Astrocyte of the cerebellum (primary cell): ENCODE measurements around the gene RDH13.
"Not testable (repeated sequence)": the region's sequence is repeated elsewhere in the genome, so short reads cannot be mapped to it uniquely, and the experiment has no call there.

ENCODE experiments used
- DNase-seq: peaks from one replicate; pipeline ENCODE4 v3.0.0-alpha.2; 2011; ENCODE audit warnings: low read depth
- H3K4me3 ChIP-seq: 2 replicates; pipeline ENCODE4 v1.5.1; 2011; ENCODE audit warnings: mild to moderate bottlenecking, low read depth, low read length, moderate library complexity
- in situ Hi-C: cut with HindIII; loops from 2 replicates; pipeline ENCODE4 v1.10.0; 2017; ENCODE audit warnings: low sequenced_read_pairs
- TF ChIP-seq, protein P1 (sequence below): IDR thresholded peaks from 2 replicates; pipeline ENCODE4 v1.5.1; 2012; ENCODE audit warnings: low read length, low read depth, moderate library complexity, mild to moderate bottlenecking; ENCODE audit errors: missing control alignments

The RDH13 gene

DNA sequence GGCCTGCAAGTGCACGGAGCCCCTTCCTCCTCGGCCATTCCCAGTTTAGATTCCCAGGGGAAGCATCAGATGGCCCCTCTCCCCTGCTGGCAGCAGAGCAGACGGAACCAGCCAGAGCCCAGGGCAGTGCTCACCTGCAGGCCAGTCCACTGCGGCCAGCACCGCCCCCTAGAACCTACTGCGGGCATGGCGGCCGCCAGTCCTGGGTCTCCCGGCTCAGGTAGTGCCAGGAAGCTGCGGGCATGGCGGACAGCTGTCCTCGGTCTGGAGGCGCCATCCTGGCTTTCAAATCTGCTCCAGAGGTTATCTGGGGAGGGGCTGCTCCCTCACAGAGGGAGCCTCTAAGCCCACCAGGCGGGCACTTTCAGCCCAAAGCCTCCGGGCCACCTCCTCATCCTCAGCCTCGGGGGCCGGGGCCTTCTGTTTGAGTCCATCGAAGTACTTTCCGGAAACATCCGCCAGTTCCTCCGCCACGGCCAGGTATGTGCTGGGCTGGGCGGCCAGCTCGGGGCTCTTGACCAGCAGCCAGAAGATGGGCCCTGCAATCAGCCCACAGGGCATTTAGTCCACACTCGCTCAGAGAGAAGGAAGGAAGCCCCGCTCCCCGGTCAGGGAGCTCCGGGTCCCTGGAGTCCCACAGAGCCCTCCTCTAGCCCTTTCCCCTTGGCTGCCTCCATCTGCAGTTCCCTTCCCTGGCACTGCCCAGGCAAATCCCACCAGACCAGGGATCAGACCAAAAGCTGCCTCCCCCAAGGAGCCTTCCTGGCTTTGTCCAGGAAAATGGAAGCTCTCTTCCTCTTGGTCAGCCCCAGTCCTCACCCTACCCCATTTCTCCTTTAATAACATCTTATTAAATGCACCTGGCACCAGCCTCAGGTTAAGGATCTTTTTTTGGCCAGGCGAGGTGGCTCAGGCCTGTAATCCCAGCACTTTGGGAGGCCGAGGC is 17.9 kb downstream of the RDH13 start:
- H3K4me3 ChIP-seq: no peak overlapping the region
- DNase-seq: no peak
- in situ Hi-C loops: no loop called here
- TF ChIP-seq, protein P1, sequence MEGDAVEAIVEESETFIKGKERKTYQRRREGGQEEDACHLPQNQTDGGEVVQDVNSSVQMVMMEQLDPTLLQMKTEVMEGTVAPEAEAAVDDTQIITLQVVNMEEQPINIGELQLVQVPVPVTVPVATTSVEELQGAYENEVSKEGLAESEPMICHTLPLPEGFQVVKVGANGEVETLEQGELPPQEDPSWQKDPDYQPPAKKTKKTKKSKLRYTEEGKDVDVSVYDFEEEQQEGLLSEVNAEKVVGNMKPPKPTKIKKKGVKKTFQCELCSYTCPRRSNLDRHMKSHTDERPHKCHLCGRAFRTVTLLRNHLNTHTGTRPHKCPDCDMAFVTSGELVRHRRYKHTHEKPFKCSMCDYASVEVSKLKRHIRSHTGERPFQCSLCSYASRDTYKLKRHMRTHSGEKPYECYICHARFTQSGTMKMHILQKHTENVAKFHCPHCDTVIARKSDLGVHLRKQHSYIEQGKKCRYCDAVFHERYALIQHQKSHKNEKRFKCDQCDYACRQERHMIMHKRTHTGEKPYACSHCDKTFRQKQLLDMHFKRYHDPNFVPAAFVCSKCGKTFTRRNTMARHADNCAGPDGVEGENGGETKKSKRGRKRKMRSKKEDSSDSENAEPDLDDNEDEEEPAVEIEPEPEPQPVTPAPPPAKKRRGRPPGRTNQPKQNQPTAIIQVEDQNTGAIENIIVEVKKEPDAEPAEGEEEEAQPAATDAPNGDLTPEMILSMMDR: no peak

DNA sequence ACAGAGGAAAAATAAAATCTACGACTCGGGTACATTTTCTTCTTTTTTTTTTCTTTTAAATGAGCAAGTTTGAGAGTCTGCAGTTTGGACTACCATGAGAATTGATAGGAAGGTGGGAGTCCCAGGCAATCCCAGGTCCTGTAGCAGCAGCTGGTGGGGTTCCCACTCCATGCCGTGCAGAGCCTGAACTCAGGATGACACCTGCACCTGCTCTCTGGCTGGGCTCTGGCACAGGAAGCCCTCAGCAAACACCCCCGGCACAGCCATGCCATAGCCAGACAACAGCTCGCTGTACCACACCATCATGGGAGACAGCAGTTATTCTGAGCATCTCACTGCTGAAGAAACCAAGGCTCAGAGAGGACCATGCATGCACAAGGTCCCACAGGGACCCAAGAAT is 18.7 kb downstream of the RDH13 start:
- no peak for DNase-seq
- TF ChIP-seq, protein P1: no peak
- H3K4me3 ChIP-seq: no peak overlapping the region
- in situ Hi-C loops: no loop called here

DNA sequence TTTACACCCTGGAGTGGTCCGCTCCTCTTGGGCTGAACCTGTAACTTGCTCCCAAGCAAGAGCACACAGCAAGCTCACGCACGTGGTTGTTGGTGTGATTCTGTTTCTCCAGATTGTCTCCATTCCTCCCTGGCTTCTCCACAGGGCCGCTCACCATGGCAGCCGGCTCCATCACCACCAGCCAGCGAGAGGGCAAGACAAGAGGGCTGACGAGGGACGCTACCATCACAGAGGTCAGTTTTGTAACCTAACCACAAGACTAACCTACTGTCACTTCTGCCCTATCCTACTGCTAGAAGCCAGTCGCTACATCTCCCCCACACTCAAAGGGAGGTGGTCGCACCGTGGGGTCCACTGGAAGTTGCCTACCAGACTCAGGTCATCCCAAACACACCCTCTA is 20.3 kb downstream of the RDH13 start:
- in situ Hi-C loops: no loop called here
- no peak overlapping the region for H3K4me3 ChIP-seq
- no peak for DNase-seq
- TF ChIP-seq, protein P1: no peak

DNA sequence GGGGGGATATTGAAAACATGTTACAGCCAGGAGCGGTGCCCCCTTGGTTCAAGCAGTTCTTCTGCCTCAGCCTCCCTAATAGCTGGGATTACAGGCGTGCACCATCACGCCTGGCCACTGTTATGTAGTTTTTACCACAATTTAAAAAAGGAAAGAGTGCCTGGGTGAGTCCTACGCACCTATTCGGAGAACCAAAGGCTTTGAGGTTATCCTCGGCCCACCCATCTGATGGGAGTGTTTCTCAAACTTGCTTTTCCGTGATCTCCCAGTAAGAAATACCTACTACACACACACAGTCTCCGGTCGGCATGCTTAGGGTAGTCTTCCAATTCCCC is 20.6 kb downstream of the RDH13 start:
- no peak for DNase-seq
- in situ Hi-C loops: no loop called here
- TF ChIP-seq, protein P1: no peak
- no peak overlapping the region for H3K4me3 ChIP-seq

DNA sequence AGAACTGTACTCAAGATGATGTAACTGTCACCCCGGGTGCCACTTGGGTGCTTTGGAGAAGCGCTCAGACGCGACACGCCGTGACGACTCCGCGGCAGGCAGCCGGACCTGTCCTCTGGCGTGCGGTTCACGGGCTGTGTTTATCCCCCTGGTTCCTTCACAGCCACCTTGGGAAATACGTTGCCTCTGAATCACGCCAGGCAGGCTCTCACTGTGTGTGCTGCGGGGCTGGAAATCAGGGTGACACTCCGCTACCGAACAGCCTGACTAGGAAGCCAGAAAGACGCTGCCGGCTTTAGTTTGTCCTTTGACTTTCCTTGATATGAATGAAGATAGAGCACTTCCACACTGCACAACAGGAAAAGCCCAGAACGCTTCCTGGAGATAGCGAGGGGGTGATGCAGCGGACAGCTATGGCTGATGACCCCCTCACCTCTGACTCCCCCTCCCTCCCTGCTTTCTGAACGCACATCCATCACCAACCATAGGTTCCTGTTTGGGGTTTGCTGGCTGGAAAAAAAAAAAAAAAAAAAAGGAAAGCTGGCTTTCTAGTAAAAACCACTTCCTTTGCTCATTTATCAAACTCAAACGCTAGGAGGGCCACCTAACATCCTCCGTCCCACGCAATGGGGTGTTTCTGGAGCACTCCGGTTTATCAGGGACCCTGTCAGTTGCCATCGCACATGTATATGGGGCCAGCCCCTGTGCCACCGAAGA is 21.2 kb downstream of the RDH13 start:
- no peak for DNase-seq
- H3K4me3 ChIP-seq: no peak overlapping the region

DNA sequence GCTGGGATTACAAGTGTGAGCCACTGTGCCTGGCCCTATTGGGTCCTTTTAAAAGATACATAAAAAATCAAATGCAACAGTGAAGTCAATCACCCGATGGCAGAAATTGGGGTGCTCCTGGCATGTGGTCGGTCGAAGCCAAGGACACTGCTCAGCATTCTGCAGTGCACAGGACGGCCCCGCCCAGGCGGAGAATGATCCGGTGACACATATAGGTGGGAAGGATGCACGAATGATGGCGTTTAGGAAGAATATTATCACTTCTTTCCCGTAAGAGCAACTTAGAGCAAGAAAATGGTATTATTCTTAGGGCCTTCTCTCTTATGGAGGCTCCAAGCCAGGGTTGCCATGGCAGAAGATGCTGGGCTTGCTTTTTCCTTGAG is 21.7 kb downstream of the RDH13 start:
- no peak overlapping the region for H3K4me3 ChIP-seq
- no peak for DNase-seq
- in situ Hi-C loops: no loop called here
- TF ChIP-seq, protein P1: no peak

More for the DNA sequence above, 21.2 kb downstream of the RDH13 start:
- in situ Hi-C loops: no loop called here
- TF ChIP-seq, protein P1: no peak

DNA sequence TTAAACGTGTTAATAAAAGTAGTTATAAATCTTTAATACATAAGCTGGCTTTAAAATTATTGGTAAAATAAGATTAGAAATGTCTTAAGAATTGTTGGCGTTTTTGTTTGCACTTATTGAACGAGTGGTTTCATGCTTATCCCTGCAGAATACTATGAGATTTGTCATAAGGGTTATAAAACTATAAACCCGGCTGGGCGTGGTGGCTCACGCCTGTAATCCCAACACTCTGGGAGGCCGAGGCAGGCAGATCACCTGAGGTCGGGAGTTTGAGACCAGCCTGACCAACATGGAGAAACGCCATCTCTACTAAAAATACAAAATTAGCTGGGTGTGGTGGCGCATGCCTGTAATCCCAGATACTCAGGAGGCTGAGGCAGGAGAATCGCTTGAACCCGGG is 22.3 kb downstream of the RDH13 start:
- H3K4me3 ChIP-seq, DNase-seq, in situ Hi-C loops: not testable (repeated sequence)

DNA sequence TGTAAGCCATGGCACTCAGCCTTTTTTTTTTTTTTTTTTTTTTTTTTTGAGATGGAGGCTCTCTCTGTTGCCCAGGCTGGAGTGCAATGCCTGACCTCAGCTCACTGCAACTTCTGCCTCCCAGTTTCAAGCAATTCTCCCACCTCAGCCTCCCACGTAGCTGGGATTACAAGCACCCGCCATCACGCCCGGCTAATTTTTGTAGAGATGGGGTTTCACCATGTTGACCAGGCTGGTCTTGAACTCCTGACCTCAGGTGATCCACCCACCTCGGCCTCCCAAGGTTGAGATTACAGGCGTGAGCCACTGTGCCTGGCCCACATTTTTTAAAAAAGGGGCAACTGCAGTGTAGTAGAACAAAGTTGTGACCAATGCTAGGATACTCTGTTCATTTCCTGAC is 25.3 kb downstream of the RDH13 start:
- in situ Hi-C loops: not testable (repeated sequence)

More for the DNA sequence above, 25.3 kb downstream of the RDH13 start:
- H3K4me3 ChIP-seq, DNase-seq: not testable (repeated sequence)
